Activated B cell treated with CpG ODN at 0.5 μM for 24 hours (primary cell): ENCODE results near the gene ERGIC1. TPM values are rescaled to one million over a fixed set of nuclear protein-coding genes. Genes with fewer than 3 reads are reported as not detected.

ENCODE experiments used
- ATAC-seq: fragments of 200-7000 bp; cut with Tn5 transposase; one replicate; pipeline ENCODE4 v1.10.0; 2021; ENCODE audit warnings: low read depth, mild to moderate bottlenecking, moderate library complexity
- CTCF ChIA-PET: fragments of 350-600 bp; sonication (Branson Sonifier 250); formaldehyde crosslinking; loops from one replicate; lab custom pipeline; 2021; ENCODE audit warnings: antibody characterized with exemption; lab: Charles Lee
- POLR2A ChIA-PET: fragments of 350-600 bp; sonication (Branson Sonifier 250); formaldehyde crosslinking; loops from one replicate; lab custom pipeline; 2021; ENCODE audit warnings: antibody characterized with exemption; lab: Charles Lee
- DNase-seq: peaks from one replicate; pipeline ENCODE4 v3.0.0; 2022
- H3K27ac Mint-ChIP-seq: one replicate; pipeline ENCODE4 v1.8.0; 2020; ENCODE audit warnings: mixed read lengths
- H3K27me3 Mint-ChIP-seq: one replicate; pipeline ENCODE4 v1.8.0; 2021; ENCODE audit warnings: mixed read lengths
- H3K36me3 Mint-ChIP-seq: one replicate; pipeline ENCODE4 v1.8.0; 2021; ENCODE audit warnings: low read depth, mixed read lengths
- H3K4me1 Mint-ChIP-seq: one replicate; pipeline ENCODE4 v1.8.0; 2021; ENCODE audit warnings: mixed read lengths
- H3K4me3 Mint-ChIP-seq: one replicate; pipeline ENCODE4 v1.8.0; 2020; ENCODE audit warnings: mild to moderate bottlenecking, mixed read lengths
- H3K9me3 Mint-ChIP-seq: one replicate; pipeline ENCODE4 v1.8.0; 2020; ENCODE audit warnings: mixed read lengths
- CTCF ChIP-seq: fragments of 200-600 bp; IDR thresholded peaks from one replicate; pipeline ENCODE4 v1.8.0; 2022; ENCODE audit warnings: antibody characterized with exemption, mild to moderate bottlenecking
- intact Hi-C: fragments of 100-400 bp; cut with micrococcal nuclease; formaldehyde crosslinking; loops from one replicate; pipeline ENCODE4 v1.15.1; 2024
- total RNA-seq: library from RNA; stranded (reverse); gene quantifications from 2 replicates; pipeline ENCODE4 v1.2.3, GENCODE V29; 2022

Gene ERGIC1
- total RNA-seq, 1 donor from 2014 or later: 72.5 TPM

GRCh38 chr5:172820046-172820767 is 13.8 kb upstream of the ERGIC1 start:
- Mint-ChIP-seq H3K9me3 (no peaks in the 10 kb centered on the region), H3K27ac (no peak overlapping the region), H3K4me3 (no peak overlapping the region), H3K27me3 (no peaks in the 10 kb centered on the region), H3K36me3 (no peaks in the 10 kb centered on the region), H3K4me1 (peaks cover 5% of the 10 kb centered on the region)
- ATAC-seq (no peak), DNase-seq (no peak)
- CTCF ChIA-PET: no interaction called here
- intact Hi-C loops: no loop called here
- POLR2A ChIA-PET: no interaction called here
- TF ChIP-seq CTCF: no peak

GRCh38 chr5:172821340-172821985 is 12.6 kb upstream of the ERGIC1 start:
- DNase-seq: no peak
- Mint-ChIP-seq H3K4me3 (no peak overlapping the region), H3K27me3 (no peaks in the 10 kb centered on the region), H3K9me3 (peaks cover 12% of the 10 kb centered on the region), H3K36me3 (no peaks in the 10 kb centered on the region), H3K27ac (no peak overlapping the region), H3K4me1 (no peaks in the 10 kb centered on the region)
- POLR2A ChIA-PET: no interaction called here
- CTCF ChIA-PET: no interaction called here
- intact Hi-C loops: no loop called here
- ATAC-seq: no peak
- no peak for TF ChIP-seq CTCF

- TF ChIP-seq CTCF: no peak
- intact Hi-C loops: no loop called here
- Mint-ChIP-seq H3K9me3 (peaks cover 13% of the 10 kb centered on the region), H3K36me3 (no peaks in the 10 kb centered on the region), H3K27me3 (no peaks in the 10 kb centered on the region), H3K4me3 (no peak overlapping the region), H3K4me1 (no peaks in the 10 kb centered on the region), H3K27ac (no peak overlapping the region)
- POLR2A ChIA-PET: interaction anchor here (0.6 kb wide), 1 partner anchor 19 kb away, joined by 7 read pairs; no protein-coding TSS in a partner anchor
- DNase-seq (no peak), ATAC-seq (no peak)
- CTCF ChIA-PET: no interaction called here
Measured at GRCh38 chr5:172823840-172824362, 10.2 kb upstream of the ERGIC1 start.

- Mint-ChIP-seq H3K27ac (no peak overlapping the region), H3K4me1 (no peaks in the 10 kb centered on the region), H3K4me3 (no peak overlapping the region), H3K27me3 (no peaks in the 10 kb centered on the region), H3K9me3 (peaks cover 13% of the 10 kb centered on the region), H3K36me3 (no peaks in the 10 kb centered on the region)
- TF ChIP-seq CTCF: no peak
- CTCF ChIA-PET: no interaction called here
- intact Hi-C loops: no loop called here
- DNase-seq (no peak), ATAC-seq (no peak)
- POLR2A ChIA-PET: no interaction called here
Measured at GRCh38 chr5:172825610-172826204, 8.3 kb upstream of the ERGIC1 start.

GRCh38 chr5:172827841-172828240 is 6.2 kb upstream of the ERGIC1 start:
- Mint-ChIP-seq H3K27ac (no peak overlapping the region), H3K4me1 (peaks cover 1% of the 10 kb centered on the region), H3K9me3 (peaks cover 13% of the 10 kb centered on the region), H3K36me3 (no peaks in the 10 kb centered on the region), H3K4me3 (no peak overlapping the region), H3K27me3 (no peaks in the 10 kb centered on the region)
- ChIA-PET POLR2A (no interaction called here), CTCF (no interaction called here)
- intact Hi-C loops: no loop called here
- TF ChIP-seq CTCF: no peak
- DNase-seq (no peak), ATAC-seq (no peak)
